Caco-2 (cell line): Measurements from ENCODE around the gene SPATA16. TPM values are rescaled to one million over a fixed set of nuclear protein-coding genes. Genes with fewer than 3 reads are reported as not detected.

ENCODE experiments used
- BruUV-seq: library from RNA; stranded (reverse); fragments of 400-500 nt; replicated peaks from 2 replicates; lab custom pipeline; 2021; lab: Mats Ljungman, UMichigan
- CTCF ChIA-PET: fragments of 300-600 bp; sonication (Branson Sonifier 250); formaldehyde crosslinking; loops from one replicate; lab custom pipeline; 2022; ENCODE audit warnings: antibody characterized with exemption; lab: Charles Lee
- POLR2A ChIA-PET: fragments of 300-600 bp; sonication (Branson Sonifier 250); formaldehyde crosslinking; loops from one replicate; lab custom pipeline; 2022; ENCODE audit warnings: antibody characterized with exemption; lab: Charles Lee
- DNase-seq, 2 experiments: peaks; one replicate each; pipeline versions ENCODE4 v3.0.0 to v3.0.0-alpha.2; 2020 to 2022
- H3K27me3 ChIP-seq: replicated peaks from 2 replicates; pipeline ENCODE4 v1.6.0; 2011; ENCODE audit warnings: low read length; ENCODE audit not compliant: control insufficient read depth, insufficient read depth
- H3K36me3 ChIP-seq: 2 replicates; pipeline ENCODE4 v1.5.1; 2011; ENCODE audit warnings: low read length; ENCODE audit not compliant: control insufficient read depth, insufficient read depth
- H3K4me1 ChIP-seq: fragments of 250-450 bp; sonication (Bioruptor Pico); 2 replicates; pipeline ENCODE4 v1.5.1; 2020; ENCODE audit warnings: mild to moderate bottlenecking
- H3K4me3 ChIP-seq: 2 replicates; pipeline ENCODE4 v1.5.1; 2011; ENCODE audit warnings: low read depth, mild to moderate bottlenecking, control low read depth, low read length
- H3K9me3 ChIP-seq: fragments of 250-450 bp; sonication (Bioruptor Pico); 2 replicates; pipeline ENCODE4 v1.5.1; 2020; ENCODE audit warnings: mild to moderate bottlenecking, moderate library complexity
- H3K27ac Mint-ChIP-seq: one replicate; pipeline ENCODE4 v1.8.0; 2022; ENCODE audit warnings: mixed read lengths; ENCODE audit not compliant: unreplicated experiment
- H3K27me3 Mint-ChIP-seq: one replicate; pipeline ENCODE4 v1.8.0; 2022; ENCODE audit warnings: mixed read lengths; ENCODE audit not compliant: insufficient read depth, unreplicated experiment
- H3K36me3 Mint-ChIP-seq: one replicate; pipeline ENCODE4 v1.8.0; 2022; ENCODE audit warnings: mild to moderate bottlenecking, mixed read lengths; ENCODE audit not compliant: insufficient read depth, unreplicated experiment
- H3K4me1 Mint-ChIP-seq: one replicate; pipeline ENCODE4 v1.8.0; 2022; ENCODE audit warnings: low read depth, mixed read lengths; ENCODE audit not compliant: unreplicated experiment
- H3K4me3 Mint-ChIP-seq: one replicate; pipeline ENCODE4 v1.8.0; 2022; ENCODE audit warnings: mild to moderate bottlenecking, moderate library complexity, mixed read lengths; ENCODE audit not compliant: unreplicated experiment
- H3K9me3 Mint-ChIP-seq: one replicate; pipeline ENCODE4 v1.8.0; 2022; ENCODE audit warnings: mixed read lengths; ENCODE audit not compliant: unreplicated experiment
- CTCF ChIP-seq, 2 experiments: fragments of 200-600 bp in 1 of 2; IDR thresholded peaks; 1 replicate in 1 of 2; 2 replicates in 1 of 2; pipeline versions ENCODE4 v1.5.1 to v1.8.0; 2011 to 2022; ENCODE audit warnings: antibody characterized with exemption in 1 of 2, control low read depth in 1 of 2, inconsistent platforms in 1 of 2, low read depth in 1 of 2, low read length in 1 of 2, mild to moderate bottlenecking in 1 of 2, moderate library complexity in 1 of 2; ENCODE audit not compliant: insufficient read depth in 1 of 2, severe bottlenecking in 1 of 2, unreplicated experiment in 1 of 2
- intact Hi-C: fragments of 100-400 bp; cut with micrococcal nuclease; formaldehyde crosslinking; loops from one replicate; pipeline ENCODE4 v1.10.0; 2022; ENCODE audit not compliant: unreplicated experiment
- total RNA-seq: library from RNA; stranded (reverse); gene quantifications from 2 replicates; pipeline ENCODE4 v1.2.3, GENCODE V29; 2022

SPATA16 gene
- total RNA-seq, 1 experiment from 2014 or later, result not detected

- no peaks in the 10 kb centered on the region for H3K9me3 Mint-ChIP-seq
- no peak for TF ChIP-seq CTCF (IDR thresholded peaks at IDR 0.05; ENCODE audit: insufficient read depth in 1 of 2, low read depth in 1 of 2, low read length in 1 of 2, severe bottlenecking in 1 of 2, unreplicated experiment in 1 of 2)
- intact Hi-C loops, result no loop called here
- H3K27ac Mint-ChIP-seq, result no peak overlapping the region
- no peak overlapping the region for H3K4me3 Mint-ChIP-seq
- H3K4me1 Mint-ChIP-seq, result peaks cover 7% of the 10 kb centered on the region
- no peaks in the 10 kb centered on the region for H3K27me3 Mint-ChIP-seq
- ChIA-PET POLR2A (no interaction called here), CTCF (no interaction called here)
- Histone ChIP-seq H3K4me3 (no peak overlapping the region), H3K36me3 (no peaks in the 10 kb centered on the region), H3K4me1 (peaks cover 15% of the 10 kb centered on the region; the same call in 1 of the 2 replicates), H3K27me3 (no peaks in the 10 kb centered on the region), H3K9me3 (no peaks in the 10 kb centered on the region)
- H3K36me3 Mint-ChIP-seq, result no peaks in the 10 kb centered on the region
- no peak for DNase-seq
- no TSS peak for BruUV-seq
Observed at GRCh38 chr3:173004681-173005080, 136.4 kb downstream of the SPATA16 start.

- Mint-ChIP-seq H3K9me3 (no peaks in the 10 kb centered on the region), H3K4me3 (no peak overlapping the region), H3K36me3 (no peaks in the 10 kb centered on the region), H3K27ac (no peak overlapping the region), H3K4me1 (peaks cover 7% of the 10 kb centered on the region), H3K27me3 (no peaks in the 10 kb centered on the region)
- H3K36me3 ChIP-seq, result no peaks in the 10 kb centered on the region
- H3K4me3 ChIP-seq, result no peak overlapping the region
- peaks cover 15% of the 10 kb centered on the region; the same call in 1 of the 2 replicates for H3K4me1 ChIP-seq
- no peak for TF ChIP-seq CTCF (IDR thresholded peaks at IDR 0.05; ENCODE audit: insufficient read depth in 1 of 2, low read depth in 1 of 2, low read length in 1 of 2, severe bottlenecking in 1 of 2, unreplicated experiment in 1 of 2)
- intact Hi-C loops, result no loop called here
- BruUV-seq, result no TSS peak
- ChIA-PET CTCF (no interaction called here), POLR2A (no interaction called here)
- H3K9me3 ChIP-seq, result no peaks in the 10 kb centered on the region
- no peak for DNase-seq
- no peaks in the 10 kb centered on the region for H3K27me3 ChIP-seq
Observed at GRCh38 chr3:173003956-173004355, 137.1 kb downstream of the SPATA16 start.

GRCh38 chr3:173003471-173003870 is 137.6 kb downstream of the SPATA16 start:
- Histone ChIP-seq H3K27me3 (no peaks in the 10 kb centered on the region), H3K4me1 (peaks cover 15% of the 10 kb centered on the region; the same call in 1 of the 2 replicates), H3K36me3 (no peaks in the 10 kb centered on the region), H3K4me3 (no peak overlapping the region), H3K9me3 (no peaks in the 10 kb centered on the region)
- ChIA-PET CTCF (no interaction called here), POLR2A (no interaction called here)
- no peaks in the 10 kb centered on the region for H3K9me3 Mint-ChIP-seq
- TF ChIP-seq CTCF (IDR thresholded peaks at IDR 0.05; ENCODE audit: insufficient read depth in 1 of 2, low read depth in 1 of 2, low read length in 1 of 2, severe bottlenecking in 1 of 2, unreplicated experiment in 1 of 2), result no peak
- H3K36me3 Mint-ChIP-seq, result no peaks in the 10 kb centered on the region
- no peak overlapping the region for H3K4me3 Mint-ChIP-seq
- DNase-seq, result no peak
- no TSS peak for BruUV-seq
- H3K4me1 Mint-ChIP-seq, result peaks cover 7% of the 10 kb centered on the region
- intact Hi-C loops, result no loop called here
- H3K27me3 Mint-ChIP-seq, result no peaks in the 10 kb centered on the region
- no peak overlapping the region for H3K27ac Mint-ChIP-seq
